A549 (cell line): Measurements from ENCODE around the gene RAPH1.

ENCODE experiments used
- CBX8 ChIP-seq: fragments of 200-600 bp; sonication (generic); IDR thresholded peaks from 2 replicates; pipeline ENCODE4 v1.6.1; 2016
- CTCF ChIP-seq: fragments of >200 bp; sonication (Bioruptor Twin); formaldehyde crosslinking; IDR thresholded peaks from 3 replicates; pipeline ENCODE4 v1.5.1; 2016
- ELK1 ChIP-seq: fragments of 150-350 bp; IDR thresholded peaks from 2 replicates; pipeline ENCODE4 v1.6.1; 2014; ENCODE audit warnings: low read depth, mild to moderate bottlenecking, low read length
- HMGXB4 ChIP-seq: fragments of 250-450 bp; sonication (Bioruptor Pico); IDR thresholded peaks from 2 replicates; pipeline ENCODE4 v1.5.0; 2021; ENCODE audit warnings: mild to moderate bottlenecking, moderate library complexity, borderline replicate concordance
- MYC ChIP-seq: IDR thresholded peaks from 2 replicates; pipeline ENCODE4 v1.6.1; 2012; ENCODE audit warnings: mild to moderate bottlenecking, inconsistent platforms, low read length, improper control_type of control experiment, borderline replicate concordance
- PHF8 ChIP-seq: fragments of 200-600 bp; sonication (generic); IDR thresholded peaks from 2 replicates; pipeline ENCODE4 v1.6.1; 2016; ENCODE audit warnings: low read depth, mild to moderate bottlenecking, antibody characterized with exemption, moderate library complexity, borderline replicate concordance
- POLR2A ChIP-seq: IDR thresholded peaks from 2 replicates; pipeline ENCODE4 v1.6.1; 2012; ENCODE audit warnings: mild to moderate bottlenecking, low read length
- RARB ChIP-seq: fragments of 250-450 bp; sonication (Bioruptor Pico); IDR thresholded peaks from 2 replicates; pipeline ENCODE4 v1.8.0; 2021; ENCODE audit warnings: mild to moderate bottlenecking, moderate library complexity
- TFCP2L1 ChIP-seq: fragments of 250-450 bp; sonication (Bioruptor Pico); IDR thresholded peaks from 2 replicates; pipeline ENCODE4 v1.5.0; 2021; ENCODE audit warnings: mild to moderate bottlenecking

GRCh38 chr2:203565076-203565475, 30.0 kb upstream of the RAPH1 start:
- TF ChIP-seq CTCF (no peak), POLR2A (no peak), CBX8 (no peak), PHF8 (no peak), MYC (no peak), TFCP2L1 (CRISPR knock-in tag) (no peak), HMGXB4 (no peak), ELK1 (no peak), RARB (CRISPR knock-in tag) (no peak)
